ENCODE measurements around the gene CDC14A. TPM values are rescaled to one million over a fixed set of nuclear protein-coding genes. Genes with fewer than 3 reads are reported as not detected.

The CDC14A gene
- total RNA-seq, 1 donor from 2014 or later, result 6.3 TPM

DNA sequence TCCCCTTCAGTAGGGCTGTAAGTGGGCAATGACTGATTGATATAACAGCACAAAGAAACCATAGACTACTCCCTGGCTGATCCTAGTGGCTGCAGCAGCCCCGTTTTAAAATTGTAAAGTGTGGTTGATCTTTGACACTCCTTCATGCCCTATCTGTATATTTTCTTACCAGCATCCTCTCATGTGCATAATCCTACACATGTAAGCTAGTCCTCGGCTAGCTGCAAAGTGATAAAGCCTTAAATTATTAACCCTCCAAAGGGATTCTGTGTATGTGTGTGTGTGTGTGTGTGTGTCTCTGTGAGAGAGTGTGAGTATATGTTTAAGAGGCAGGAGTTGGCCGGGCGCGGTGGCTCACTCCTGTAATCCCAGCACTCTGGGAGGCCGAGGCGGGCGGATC is 30.8 kb upstream of the CDC14A start:
- no peaks in the 10 kb centered on the region for H3K9me3 ChIP-seq (ENCODE audit: insufficient read depth, low read depth, low read length)
- H2AFZ ChIP-seq (ENCODE audit: low read depth, low read length), result no peak overlapping the region
- H3K4me1 Mint-ChIP-seq (ENCODE audit: low read depth, unreplicated experiment), result peaks cover 4% of the 10 kb centered on the region
- no peak for FAIRE-seq
- H3K9me3 Mint-ChIP-seq (ENCODE audit: unreplicated experiment), result peaks cover 4% of the 10 kb centered on the region
- TF ChIP-seq, protein P1, sequence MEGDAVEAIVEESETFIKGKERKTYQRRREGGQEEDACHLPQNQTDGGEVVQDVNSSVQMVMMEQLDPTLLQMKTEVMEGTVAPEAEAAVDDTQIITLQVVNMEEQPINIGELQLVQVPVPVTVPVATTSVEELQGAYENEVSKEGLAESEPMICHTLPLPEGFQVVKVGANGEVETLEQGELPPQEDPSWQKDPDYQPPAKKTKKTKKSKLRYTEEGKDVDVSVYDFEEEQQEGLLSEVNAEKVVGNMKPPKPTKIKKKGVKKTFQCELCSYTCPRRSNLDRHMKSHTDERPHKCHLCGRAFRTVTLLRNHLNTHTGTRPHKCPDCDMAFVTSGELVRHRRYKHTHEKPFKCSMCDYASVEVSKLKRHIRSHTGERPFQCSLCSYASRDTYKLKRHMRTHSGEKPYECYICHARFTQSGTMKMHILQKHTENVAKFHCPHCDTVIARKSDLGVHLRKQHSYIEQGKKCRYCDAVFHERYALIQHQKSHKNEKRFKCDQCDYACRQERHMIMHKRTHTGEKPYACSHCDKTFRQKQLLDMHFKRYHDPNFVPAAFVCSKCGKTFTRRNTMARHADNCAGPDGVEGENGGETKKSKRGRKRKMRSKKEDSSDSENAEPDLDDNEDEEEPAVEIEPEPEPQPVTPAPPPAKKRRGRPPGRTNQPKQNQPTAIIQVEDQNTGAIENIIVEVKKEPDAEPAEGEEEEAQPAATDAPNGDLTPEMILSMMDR (IDR thresholded peaks at IDR 0.05; ENCODE audit: insufficient read depth, low read depth, low read length), result no peak
- TF ChIP-seq EZH2 (IDR thresholded peaks at IDR 0.05; ENCODE audit: insufficient read depth, low read length), result no peak
- no peaks in the 10 kb centered on the region for H3K27me3 ChIP-seq (ENCODE audit: insufficient read depth, low read length)
- H3K27me3 Mint-ChIP-seq (ENCODE audit: low read depth, unreplicated experiment), result no peaks in the 10 kb centered on the region
- H3K79me2 ChIP-seq (ENCODE audit: insufficient read depth, low read length), result no peaks in the 10 kb centered on the region
- H3K4me3 Mint-ChIP-seq (ENCODE audit: unreplicated experiment), result no peak overlapping the region
- no peak overlapping the region for H3K27ac Mint-ChIP-seq (ENCODE audit: unreplicated experiment)
- no peaks in the 10 kb centered on the region for H3K36me3 ChIP-seq (ENCODE audit: insufficient read depth, low read length)
- no peak overlapping the region for H3K27ac ChIP-seq (ENCODE audit: low read depth, low read length)
- DNase-seq (ENCODE audit: low read depth), result no peak
- no peak overlapping the region for H3K4me3 ChIP-seq (ENCODE audit: insufficient read depth, low read depth, low read length)
- H4K20me1 ChIP-seq (ENCODE audit: insufficient read depth, low read length), result no peaks in the 10 kb centered on the region
- H3K36me3 Mint-ChIP-seq (ENCODE audit: low read depth, unreplicated experiment), result peaks cover 3% of the 10 kb centered on the region
- no peak overlapping the region for H3K4me2 ChIP-seq (ENCODE audit: low read length)
- no peaks in the 10 kb centered on the region for H3K4me1 ChIP-seq (ENCODE audit: insufficient read depth, low read length)
- no peak overlapping the region for H3K9ac ChIP-seq (ENCODE audit: low read length)

DNA sequence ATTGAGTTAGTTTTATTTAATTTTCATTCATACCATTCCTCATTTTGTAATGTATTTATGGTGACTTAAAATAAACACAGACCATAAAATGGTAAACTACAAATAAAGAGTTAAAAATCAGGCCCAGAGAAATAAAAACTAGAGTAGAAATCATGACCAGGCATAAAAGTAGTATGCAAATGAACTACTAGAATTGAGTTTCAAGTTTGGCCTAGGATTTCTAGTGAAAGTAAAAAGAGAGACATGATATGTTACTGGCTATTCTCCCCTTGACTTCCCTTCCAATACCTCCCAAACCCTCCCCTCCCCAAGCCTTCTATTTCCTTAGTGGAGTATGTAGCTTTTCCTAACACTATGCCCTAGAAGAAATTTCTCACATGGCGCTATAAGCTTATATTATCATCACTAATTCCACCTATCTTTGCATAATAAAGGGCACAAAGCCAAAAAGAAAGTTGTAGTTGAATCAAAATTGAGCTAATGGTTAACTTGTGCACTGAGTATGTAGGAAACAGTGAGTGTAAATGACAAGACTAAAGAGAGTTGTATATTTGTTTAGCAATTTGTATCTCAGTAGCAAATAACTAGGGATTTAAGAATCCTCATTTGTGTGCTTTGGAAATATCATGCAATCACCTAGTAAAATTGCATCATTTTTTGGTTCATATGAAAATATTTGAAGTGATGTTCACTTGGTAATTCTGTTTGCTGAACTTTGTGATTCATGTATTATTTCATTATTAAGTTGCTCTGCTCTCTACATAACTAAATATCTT is 29.7 kb upstream of the CDC14A start:
- Histone ChIP-seq H3K4me2 (ENCODE audit: low read length) (no peak overlapping the region), H3K4me1 (ENCODE audit: insufficient read depth, low read length) (no peaks in the 10 kb centered on the region), H3K27me3 (ENCODE audit: insufficient read depth, low read length) (no peaks in the 10 kb centered on the region), H3K79me2 (ENCODE audit: insufficient read depth, low read length) (no peaks in the 10 kb centered on the region), H4K20me1 (ENCODE audit: insufficient read depth, low read length) (no peaks in the 10 kb centered on the region), H3K4me3 (ENCODE audit: insufficient read depth, low read depth, low read length) (no peak overlapping the region), H3K36me3 (ENCODE audit: insufficient read depth, low read length) (no peaks in the 10 kb centered on the region), H3K9ac (ENCODE audit: low read length) (no peak overlapping the region), H2AFZ (ENCODE audit: low read depth, low read length) (no peak overlapping the region), H3K9me3 (ENCODE audit: insufficient read depth, low read depth, low read length) (no peaks in the 10 kb centered on the region), H3K27ac (ENCODE audit: low read depth, low read length) (no peak overlapping the region)
- H3K9me3 Mint-ChIP-seq (ENCODE audit: unreplicated experiment), result peaks cover 4% of the 10 kb centered on the region
- FAIRE-seq (no peak), DNase-seq (ENCODE audit: low read depth) (no peak)
- peaks cover 4% of the 10 kb centered on the region for H3K4me1 Mint-ChIP-seq (ENCODE audit: low read depth, unreplicated experiment)
- H3K27ac Mint-ChIP-seq (ENCODE audit: unreplicated experiment), result peak overlapping the region; percentile 36
- H3K4me3 Mint-ChIP-seq (ENCODE audit: unreplicated experiment), result no peak overlapping the region
- H3K36me3 Mint-ChIP-seq (ENCODE audit: low read depth, unreplicated experiment), result peaks cover 3% of the 10 kb centered on the region
- no peaks in the 10 kb centered on the region for H3K27me3 Mint-ChIP-seq (ENCODE audit: low read depth, unreplicated experiment)
- TF ChIP-seq, protein P1 (IDR thresholded peaks at IDR 0.05; ENCODE audit: insufficient read depth, low read depth, low read length), result no peak
- no peak for TF ChIP-seq EZH2 (IDR thresholded peaks at IDR 0.05; ENCODE audit: insufficient read depth, low read length)

All from astrocyte (in vitro differentiated cells and primary cell).